ENCODE results near the gene PPP1R1B.

DNA sequence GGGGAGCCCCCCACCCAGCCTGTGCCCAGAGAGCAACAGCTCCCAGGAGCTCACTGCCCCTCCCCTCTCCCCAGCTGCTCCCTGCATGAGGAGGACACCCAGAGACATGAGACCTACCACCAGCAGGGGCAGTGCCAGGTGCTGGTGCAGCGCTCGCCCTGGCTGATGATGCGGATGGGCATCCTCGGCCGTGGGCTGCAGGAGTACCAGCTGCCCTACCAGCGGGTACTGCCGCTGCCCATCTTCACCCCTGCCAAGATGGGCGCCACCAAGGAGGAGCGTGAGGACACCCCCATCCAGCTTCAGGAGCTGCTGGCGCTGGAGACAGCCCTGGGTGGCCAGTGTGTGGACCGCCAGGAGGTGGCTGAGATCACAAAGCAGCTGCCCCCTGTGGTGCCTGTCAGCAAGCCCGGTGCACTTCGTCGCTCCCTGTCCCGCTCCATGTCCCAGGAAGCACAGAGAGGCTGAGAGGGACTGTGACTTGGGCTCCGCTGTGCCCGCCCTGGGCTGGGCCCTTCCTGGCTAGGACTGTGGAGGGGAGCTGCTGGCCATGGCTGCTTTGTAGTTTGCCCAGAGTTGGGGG lies 39.0 kb downstream of the PPP1R1B start:
- TF ChIP-seq, protein P1, sequence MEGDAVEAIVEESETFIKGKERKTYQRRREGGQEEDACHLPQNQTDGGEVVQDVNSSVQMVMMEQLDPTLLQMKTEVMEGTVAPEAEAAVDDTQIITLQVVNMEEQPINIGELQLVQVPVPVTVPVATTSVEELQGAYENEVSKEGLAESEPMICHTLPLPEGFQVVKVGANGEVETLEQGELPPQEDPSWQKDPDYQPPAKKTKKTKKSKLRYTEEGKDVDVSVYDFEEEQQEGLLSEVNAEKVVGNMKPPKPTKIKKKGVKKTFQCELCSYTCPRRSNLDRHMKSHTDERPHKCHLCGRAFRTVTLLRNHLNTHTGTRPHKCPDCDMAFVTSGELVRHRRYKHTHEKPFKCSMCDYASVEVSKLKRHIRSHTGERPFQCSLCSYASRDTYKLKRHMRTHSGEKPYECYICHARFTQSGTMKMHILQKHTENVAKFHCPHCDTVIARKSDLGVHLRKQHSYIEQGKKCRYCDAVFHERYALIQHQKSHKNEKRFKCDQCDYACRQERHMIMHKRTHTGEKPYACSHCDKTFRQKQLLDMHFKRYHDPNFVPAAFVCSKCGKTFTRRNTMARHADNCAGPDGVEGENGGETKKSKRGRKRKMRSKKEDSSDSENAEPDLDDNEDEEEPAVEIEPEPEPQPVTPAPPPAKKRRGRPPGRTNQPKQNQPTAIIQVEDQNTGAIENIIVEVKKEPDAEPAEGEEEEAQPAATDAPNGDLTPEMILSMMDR (conservative IDR thresholded peaks at IDR 0.05; ENCODE audit: low read length): no peak
- TF ChIP-seq EZH2phosphoT487 (IDR thresholded peaks at IDR 0.05; ENCODE audit: borderline replicate concordance): no peak

All from Loucy (cell line).